NCI-H748 (cell line): ENCODE results near the gene TSPAN11.
"Not testable (repeated sequence)": the region's sequence is repeated elsewhere in the genome, so short reads cannot be mapped to it uniquely, and the experiment has no call there.

ENCODE experiments used
- DNase-seq: peaks from one replicate; lab custom pipeline; 2025; ENCODE audit not compliant: unreplicated experiment; lab: John Stamatoyannopoulos, UW

Gene TSPAN11

DNA sequence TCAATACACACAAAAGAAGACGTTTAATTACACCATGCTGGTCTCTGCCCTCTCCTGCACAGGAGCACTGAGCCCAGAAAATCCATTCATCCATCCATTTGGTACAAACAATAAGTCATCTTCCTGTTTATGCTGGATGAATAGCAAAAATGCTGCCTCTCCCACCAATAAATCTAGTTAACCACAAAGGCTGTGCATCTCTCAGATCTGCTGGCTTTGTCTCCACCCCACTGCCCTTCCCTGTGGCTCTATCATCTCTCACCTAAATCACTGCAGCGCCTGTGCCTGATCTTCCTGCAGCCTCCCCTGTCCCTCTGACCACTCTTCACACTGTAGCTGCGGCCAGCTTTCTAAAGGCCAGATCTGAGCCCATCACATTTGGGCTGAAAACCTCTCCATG is 74.2 kb downstream of the TSPAN11 start:
- no peak for DNase-seq

DNA sequence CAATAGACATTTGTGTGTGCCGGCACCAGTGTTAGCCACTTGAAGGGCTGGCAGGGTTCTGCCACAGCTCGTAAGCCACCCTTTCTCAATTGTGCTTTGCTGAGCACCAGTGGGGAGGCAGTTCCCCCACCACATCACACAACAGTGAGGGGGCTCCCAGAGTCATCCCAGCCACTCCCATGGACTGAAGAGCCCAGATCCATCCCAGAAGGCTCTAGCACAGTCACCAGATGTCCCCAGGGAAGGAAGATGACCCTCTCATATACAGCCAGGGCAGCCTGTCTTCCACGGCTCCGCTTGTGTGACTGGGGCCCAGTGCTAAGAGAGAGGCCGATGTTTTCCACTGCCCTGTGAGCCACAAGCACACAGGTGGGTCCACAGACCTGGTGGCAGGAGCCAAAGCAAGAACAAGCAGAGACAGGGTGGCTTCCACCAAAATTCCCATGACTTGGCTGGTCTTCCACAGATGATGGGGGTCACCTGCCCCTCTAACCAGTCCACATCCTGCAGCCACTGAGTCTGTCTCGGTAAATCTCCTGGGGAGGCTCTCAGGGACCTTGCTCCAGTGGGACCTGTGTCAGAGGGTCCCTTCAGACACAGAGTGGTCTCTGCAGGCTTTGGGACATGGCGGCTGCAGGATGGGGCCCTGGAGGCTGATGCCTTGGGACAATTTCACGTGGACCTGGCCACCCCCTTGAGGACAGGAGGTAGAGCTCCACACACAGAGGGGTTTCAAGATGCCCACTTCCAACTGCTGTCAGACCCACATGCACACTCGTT is 75.2 kb downstream of the TSPAN11 start:
- DNase-seq: no peak

DNA sequence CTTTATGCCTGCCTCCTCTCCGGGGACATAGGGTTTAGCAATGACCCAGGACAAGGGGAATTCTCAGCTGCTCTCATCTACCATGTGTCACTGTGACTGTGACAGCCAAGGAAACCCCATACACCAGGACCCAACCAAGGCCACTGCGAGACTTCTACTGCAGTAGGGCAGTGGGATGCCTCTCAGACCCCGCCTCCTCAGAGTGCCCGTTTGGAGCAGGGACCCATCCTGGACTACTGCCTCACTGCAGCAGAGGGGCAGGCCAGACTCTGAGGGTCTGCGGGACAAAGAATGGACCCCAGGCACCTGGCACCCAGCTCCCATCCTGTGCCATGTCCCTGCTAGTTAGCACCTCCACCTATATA is 75.8 kb downstream of the TSPAN11 start:
- DNase-seq: no peak

DNA sequence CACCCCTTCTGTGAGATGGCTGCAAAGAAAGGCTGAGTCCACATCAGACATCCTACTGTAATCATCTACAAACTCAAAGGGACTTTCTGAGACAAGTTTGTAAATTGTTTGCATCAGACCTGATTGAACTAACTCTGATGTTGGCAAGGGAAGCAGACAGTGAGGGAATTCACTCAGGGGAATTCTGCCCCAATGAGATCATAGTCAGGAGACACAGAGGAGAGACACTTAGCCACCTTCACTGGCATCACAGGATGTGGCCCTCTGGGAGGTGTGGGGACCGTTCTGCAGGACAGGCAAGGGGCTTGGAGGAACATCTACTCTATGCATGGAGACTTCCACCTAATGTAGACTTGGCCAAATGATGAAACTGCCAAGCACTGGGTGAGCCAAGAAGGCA is 76.5 kb downstream of the TSPAN11 start:
- DNase-seq: no peak

DNA sequence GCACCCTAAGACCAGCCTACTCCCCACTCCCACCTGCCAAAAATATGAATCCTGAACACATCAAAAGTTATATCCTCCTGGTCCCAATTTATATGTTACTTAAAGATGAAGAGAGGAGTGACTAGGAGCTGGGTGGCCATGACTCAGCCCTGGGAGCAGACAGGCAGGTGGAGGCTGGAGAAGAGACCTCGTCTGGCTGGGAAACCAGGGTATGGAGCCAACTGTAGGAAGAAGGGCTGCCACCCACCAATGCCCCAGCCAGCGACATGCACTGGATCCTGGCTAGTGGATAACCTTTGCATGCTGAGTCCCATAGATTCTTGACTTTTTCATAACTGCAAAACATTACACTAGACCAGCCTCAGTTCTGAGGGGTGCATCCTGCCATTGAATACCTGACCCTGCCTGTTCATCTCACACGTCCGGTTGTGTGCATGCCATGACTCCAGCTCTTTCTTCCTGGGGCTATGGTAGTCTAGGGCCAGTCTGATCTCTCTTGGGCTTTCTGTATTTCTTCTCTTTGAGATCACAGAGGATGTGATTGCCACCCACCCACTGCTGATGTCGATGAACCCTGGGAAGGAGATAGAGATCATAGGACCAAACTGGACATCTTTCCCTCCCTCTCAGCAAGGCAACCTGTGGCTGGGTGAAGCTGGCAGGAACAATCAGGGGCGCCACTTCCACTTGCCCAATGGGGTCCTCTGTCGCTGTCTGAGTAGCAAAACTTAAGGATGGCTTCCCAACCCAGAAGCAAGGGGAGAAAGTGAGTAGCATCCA is 77.5 kb downstream of the TSPAN11 start:
- no peak for DNase-seq

DNA sequence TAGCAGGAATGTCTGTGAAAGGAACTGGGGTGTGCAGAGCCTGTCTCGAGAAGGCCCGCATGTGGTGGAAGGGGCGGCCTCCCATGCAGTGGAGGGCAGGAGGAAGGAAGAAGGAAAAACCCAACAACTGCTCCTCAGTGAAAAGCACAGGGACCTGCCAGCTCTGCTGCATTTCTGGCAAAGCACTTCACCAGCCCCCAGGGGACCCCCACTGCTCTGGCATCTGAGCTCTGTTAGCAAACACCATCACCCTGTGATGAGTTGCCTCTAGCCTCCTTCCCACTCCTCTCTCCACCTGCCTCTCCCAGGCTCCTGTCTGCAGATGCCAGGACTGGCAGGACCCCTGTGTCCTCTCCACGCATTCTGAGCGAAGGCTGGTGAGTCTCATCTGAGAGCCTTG is 78.1 kb downstream of the TSPAN11 start:
- no peak for DNase-seq

DNA sequence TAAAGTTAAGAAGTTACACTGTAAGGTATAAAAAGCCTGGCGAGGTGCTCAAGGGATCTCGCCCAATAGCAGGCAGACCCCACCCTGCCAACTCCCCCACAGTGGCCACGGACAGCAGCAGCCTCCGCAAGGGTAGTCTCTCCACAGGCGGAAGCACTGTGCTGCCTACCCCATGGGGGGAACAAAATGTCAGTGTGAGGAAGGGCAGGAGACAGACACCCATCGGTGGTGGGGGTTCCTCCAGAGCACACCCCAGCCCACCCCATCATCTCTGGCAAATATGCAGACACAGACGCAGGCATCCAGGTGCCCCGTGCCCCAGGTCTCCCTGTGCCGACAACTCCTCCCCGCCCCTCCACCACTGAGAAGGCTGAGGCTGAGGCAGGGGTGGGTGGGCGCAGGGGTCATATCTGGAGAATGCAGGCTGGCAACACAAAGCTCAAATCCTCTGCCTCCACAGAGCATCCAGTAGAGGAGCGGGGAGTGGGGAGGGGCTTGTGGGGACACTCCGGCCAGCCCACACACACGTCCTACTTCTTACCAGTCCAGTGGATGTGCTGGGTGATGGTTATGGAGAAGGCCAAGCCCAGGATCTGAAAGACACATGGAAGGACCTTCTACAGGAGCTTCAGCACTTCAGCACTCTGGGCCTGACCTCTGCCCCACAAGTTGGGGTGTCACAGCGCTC is 78.9 kb downstream of the TSPAN11 start:
- DNase-seq: no peak

DNA sequence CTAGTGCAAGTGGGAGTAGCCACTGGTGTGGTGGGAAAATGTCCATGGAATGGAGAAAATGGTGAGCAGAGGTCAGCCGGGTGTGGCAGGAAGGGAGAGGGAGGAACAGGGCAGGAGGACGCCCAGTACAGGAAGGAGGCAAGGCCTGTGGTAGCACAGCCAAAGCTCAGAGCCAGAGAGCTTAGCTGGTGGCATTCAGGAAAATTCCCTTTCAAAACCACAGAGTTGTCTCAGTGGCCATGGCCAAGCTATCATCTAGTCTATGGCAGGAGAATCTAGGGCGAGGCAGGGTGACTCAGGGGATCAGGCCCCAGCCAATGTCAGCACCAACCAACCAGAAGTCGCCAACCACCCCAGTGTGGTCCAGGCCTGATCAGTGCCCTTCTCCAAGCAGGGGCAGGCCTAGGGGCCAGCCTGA is 79.4 kb downstream of the TSPAN11 start:
- no peak for DNase-seq

DNA sequence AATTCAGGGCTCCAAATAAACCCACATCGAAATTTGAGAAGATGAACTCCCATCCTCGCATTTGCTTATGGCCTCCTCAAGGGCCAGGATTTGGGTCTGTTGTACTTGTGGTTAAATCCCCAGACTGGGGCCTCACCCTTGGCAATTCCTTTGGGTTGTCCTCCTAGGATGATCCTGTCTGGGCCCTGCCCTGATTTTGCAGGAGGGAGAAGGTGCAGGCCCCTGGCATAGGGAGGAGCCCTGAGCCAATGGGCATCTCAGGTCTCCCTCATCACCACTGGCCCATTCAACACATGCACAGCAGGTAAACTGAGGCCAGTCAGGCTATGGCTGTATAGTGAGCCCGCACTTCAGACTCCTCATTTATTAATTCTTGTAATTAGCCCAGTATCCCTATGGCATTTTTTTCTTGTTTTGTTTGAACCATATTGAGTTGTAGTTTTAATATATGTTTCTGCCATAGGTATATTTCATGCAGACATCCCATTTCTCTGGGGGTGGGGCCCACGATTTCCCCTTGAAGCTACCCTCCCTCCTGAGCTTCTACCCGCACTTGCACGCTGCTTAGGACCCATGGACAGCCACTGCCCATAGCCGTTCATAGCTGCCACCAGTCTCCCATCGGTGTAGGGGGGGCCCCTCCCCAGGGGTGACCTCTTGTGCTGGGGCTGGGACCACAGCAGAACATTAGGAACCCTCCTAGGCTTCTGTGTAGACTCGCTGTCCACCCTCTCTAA is 80.0 kb downstream of the TSPAN11 start:
- DNase-seq: no peak

DNA sequence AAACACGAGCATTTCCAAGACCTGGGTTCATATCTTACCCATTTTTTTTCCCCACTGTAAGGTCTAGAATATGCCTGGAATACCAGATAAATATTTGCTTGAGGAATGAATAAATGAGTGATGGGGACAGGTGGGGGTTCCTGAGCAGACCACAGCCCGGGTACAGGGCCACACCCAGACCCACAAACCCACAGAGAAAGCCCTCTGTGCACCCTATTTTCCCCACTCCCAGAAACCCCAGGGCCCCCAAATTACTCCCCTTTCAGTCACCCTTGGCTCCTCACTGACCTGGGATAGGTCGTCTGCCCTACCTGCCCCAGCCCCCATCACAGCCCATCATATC is 80.6 kb downstream of the TSPAN11 start:
- DNase-seq: no peak

DNA sequence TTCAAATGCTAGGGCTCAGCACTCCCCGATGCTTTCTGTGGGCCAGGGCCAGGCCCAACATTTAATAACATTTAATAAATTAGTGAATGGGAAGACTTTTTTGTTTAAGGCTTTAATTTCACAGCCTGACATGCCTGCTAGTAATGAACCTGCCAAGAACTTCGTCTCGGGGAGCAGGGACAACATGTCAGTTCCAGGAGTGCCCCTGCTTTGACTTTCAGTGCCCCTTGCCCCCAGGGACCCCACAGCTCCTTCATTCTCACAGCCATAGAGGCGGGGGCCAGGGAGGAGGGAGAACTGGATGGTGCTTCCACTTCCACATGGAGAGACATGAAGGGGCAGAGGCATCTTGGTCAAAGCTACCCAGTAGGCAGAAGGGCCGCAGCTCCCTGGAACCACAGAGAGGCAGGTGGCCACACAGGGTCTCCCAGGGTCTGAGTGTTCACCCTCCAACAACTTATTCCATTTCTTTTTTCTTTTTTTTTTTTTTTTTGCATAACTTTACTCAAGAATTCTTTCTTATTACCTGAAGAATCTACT is 81.2 kb downstream of the TSPAN11 start:
- DNase-seq: no peak

DNA sequence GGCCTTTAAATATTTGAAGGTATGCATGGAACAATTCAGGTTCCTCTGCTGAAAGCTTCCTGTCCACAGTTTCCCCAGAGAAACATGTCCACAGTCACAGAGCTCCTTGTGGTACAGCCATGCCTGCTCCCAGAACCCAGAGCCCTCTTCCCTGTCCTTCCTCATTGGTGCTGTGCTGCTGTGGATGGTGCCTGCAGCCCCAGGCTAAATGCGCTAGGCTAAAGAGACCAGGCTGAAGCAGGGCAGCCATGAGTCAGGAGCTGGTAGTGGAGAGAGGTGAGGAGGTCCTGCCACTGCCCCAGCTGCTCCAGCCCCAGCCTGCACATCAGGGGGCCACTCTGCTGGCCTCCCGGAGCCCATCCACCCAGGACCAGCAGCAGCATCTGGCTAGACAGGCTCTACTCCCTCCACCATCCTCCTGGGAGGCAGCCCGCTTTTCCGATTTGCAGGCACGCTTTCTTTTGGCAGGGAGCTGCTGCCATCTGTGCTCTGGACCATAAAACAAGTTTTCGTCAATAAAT is 81.8 kb downstream of the TSPAN11 start:
- DNase-seq: no peak

DNA sequence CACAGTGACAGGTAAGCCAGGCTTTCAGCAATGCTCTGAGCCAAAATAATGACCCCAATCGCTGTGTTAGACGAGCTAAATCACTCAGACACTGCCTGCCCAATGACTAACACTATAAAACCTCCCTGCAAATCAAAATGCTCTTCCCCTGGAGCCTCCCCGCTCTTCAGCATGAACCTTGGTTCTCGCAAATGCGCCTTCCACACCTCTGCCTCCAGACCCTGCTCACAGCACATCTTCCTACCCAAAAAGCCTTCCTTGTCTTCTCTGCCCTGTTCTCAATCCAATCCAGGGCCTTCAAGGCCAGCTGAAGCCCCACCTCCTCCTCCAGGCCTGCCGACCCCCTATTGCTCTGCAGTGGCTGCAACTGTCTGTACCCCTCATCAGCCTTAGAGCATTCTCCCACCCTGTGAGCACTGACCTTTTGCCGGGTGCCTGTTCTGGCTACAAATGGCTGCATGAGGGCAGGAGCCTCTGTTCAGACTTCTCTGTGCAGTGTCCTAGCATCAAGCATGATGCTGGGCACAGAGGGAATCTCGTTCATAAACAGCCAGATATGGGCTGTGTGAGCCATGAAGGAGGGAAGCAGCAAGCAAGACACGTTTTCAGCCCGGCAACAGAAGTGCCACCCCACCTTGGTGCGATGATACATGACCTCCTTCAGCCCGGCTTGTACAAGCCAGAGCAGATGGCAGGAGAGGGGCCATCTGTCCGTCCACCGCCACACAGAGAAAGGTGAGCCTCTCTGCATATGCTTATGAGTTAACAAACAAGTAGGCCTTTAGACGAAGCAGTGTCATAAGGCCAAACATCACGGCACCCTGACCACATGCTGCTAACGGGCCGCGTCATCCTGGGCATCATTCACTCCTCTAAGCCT is 82.7 kb downstream of the TSPAN11 start:
- no peak for DNase-seq

DNA sequence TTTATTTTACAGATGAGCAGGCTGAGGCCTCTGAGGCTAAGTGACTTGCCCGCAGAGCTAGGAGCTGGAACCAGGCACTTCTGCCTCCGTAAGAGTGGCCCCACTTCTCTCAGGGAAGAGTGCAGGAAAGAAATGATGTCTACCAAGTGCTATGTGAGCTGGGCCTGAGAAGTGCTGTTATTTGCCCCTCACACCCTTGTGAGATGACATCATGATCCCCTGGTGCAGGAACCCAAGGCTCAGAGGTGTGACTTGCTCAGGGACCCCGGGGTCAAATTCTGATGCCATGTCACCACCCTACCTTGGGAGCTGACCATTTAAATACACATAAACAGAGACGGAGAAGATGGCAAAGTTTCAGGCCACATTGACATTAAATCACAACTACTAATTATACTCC is 83.4 kb downstream of the TSPAN11 start:
- DNase-seq: no peak

DNA sequence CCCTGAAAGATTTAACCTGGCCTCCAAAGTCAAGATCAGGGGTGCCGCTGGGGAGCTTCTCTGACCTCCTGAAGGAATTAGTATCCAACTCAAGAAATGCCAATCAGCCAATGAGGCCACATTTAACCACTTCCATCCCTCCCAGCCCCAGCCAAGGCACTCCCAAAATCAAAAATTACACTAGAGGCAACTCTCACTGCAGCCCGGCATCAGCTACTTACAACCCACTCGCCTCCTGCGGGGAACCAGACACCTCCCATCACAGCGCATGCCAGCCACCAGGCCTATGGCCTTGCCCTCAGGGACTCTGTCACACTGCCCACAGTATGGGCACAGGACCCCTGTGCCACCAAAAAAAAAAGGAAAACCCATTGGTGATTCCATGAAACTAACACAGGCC is 84.8 kb downstream of the TSPAN11 start:
- no peak for DNase-seq

DNA sequence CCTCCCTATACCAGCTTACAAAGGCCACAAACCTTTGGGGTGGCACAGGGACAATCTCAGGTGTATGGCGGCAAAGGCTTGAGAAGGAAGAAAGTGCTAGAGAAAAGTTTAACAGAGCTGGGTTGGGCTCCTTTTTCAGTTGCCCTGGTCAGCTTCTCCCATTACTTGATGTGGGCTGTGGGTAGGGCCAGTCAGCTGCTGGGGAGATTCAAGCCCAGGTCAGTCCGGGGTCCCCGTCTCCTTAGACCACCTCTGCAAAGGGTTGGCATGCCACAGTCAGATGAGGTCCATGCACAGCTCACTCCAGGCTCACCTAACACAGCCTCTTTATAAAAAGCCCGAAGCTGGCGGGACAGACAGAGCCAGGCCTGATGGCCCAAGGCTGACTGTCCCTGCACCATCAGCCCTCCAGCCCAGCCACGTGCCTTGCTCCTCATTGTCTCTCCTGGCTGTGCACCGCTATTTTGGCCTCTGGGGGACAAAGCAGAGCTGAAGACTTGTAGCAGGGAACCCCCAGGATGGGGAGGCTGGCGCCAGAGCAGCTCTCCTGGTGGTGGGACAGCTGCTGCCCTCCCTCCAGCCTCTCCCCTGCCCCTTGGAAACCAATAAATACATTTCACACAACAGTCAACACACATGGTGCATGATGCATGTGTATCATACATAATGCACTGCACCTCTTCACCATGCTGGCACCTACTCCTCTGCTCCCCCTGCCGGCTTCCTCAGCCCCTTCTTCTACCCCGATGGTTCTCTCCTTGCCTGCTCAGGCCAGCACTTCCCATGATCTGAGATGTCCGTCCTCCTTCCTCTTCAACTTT is 85.4 kb downstream of the TSPAN11 start:
- no peak for DNase-seq

DNA sequence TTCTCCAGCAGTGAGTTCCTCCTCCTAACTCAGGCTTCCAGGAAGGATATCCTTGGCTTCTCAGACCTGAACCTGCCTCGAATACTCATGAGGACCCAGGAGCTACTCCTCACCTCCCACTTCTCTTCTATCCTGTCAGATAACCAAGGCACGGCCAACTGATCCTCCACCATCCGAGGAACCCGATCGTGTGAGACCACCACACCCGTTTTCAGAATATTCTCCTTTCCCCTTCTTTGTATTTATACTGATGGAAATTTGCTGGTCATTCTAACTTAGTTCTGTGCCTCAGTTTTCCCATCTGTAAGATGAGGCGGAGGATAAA is 86.0 kb downstream of the TSPAN11 start:
- DNase-seq: not testable (repeated sequence)

DNA sequence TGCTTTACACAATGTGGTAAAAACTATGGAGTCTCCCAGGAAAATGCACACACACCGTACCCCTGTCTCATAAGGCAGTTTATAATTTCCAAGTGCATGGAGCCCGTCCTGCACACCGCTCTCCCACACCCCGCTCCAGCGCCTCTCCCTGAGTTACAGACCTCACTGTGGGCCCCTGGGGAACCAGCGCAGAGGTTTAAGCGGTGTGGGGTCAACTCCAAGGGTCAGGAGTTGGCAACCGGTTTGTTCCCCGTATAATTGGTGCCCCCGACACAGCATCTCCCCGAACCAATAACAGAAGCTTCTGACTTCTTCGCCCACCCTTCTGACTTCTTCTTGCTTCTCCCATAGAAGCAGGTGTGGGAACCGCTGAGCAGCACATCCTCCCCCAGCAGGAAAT is 88.7 kb downstream of the TSPAN11 start:
- no peak for DNase-seq

DNA sequence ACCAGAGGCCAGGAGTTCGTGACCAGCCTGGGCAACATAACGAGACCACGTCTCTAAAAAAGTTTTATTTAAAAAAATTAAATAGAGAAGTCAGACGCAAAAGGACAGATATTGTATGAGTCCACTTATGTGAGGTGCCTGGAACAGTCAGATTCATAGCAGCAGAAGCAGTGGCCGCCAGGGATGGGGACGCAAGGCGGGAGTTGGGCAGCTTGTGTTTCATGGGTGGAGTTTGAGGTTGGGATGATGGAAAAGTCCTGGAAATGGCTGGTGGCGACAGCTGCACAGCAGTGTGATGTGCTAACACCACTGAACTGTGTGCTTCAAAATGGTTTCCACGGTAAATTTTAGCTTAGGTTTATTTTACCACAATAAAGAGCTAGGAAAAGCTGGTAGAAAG is 89.5 kb downstream of the TSPAN11 start:
- no peak for DNase-seq
